ENCODE data around the gene AKAP3.

AKAP3 gene

DNA sequence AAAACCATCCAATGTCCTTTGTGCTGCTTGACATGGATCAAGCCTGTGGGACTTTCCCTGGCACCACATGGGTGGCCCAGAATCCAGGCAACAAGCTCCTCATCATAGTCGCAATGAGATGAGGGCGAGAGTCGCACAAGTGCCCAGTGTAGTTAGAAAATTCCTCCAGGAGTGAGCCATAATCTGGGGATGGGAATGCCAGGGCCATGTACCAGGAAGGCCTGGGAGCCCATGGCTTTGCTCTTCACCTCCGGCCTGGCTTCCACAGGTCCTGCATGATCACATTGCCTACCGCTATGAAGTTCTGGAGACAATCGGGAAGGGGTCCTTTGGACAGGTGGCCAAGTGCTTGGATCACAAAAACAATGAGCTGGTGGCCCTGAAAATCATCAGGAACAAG is 53.0 kb downstream of the AKAP3 start:
- DNase-seq (ENCODE audit: low read depth), result no peak

DNA sequence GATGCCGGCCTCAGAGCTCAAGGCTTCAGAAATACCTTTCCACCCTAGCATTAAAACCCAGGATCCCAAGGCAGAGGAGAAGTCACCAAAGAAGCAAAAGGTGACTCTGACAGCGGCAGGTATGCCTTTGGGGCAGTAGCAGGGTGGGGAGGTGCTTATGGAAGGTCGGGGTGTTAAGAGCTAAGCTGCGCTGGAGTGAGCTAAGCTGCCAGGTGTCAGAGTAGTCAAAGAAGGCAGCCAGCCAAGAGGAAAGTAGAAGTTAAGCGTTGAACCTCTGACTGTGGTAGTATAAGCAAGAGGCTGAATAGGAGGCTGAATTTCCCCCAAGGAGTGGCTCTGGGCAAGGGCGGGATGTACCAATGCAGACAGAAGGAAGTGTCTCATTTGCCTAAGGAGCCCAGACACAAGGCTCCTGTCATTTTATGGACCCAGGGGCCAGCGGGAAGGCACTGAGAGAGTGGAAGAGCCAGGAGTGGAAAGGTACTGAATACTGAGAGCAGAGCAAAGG is 57.6 kb downstream of the AKAP3 start:
- DNase-seq (ENCODE audit: low read depth), result no peak

DNA sequence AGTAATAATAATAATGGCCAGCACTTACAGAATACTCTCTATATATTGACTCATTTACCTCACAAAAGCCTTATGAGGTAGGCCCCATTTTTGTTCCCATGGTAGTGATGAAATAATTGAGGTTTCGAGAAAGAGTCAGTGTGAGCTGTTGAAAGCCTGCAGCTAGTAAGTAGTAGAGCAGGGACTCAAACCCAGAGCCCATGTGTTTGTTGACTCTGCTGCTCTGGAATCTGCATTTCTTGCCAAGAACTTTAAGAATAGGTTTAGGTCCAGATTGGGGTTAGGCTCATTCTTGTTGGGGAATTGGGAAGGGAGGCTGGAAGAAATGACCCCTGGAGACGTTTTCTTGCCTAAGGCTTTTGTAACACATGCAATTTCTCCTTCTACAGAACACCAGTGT is 58.9 kb downstream of the AKAP3 start:
- DNase-seq (ENCODE audit: low read depth), result no peak

- no peak for DNase-seq (ENCODE audit: low read depth)
Measured at GRCh38 chr12:4588916-4589315, 59.9 kb downstream of the AKAP3 start.

DNA sequence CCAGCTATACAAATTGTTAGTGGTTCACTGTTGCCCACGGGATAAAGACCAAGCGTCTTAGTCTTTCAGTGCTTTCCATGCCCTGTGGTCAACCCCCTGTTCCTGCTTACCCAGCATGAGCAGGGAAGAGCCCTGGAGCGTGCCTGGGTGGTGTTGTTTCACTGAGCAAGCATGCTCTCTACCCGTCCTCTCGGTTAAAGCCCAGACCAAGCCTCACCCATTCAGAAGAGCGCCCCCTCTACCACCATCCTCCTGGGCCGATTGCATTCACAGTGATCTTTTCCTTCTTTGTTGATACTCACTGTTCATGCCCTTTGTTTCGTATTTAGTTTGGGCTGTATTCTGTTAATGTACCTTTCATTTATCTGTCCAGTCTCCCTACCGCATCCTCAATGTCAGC is 61.7 kb downstream of the AKAP3 start:
- no peak for DNase-seq (ENCODE audit: low read depth)

GRCh38 chr12:4586500-4586899 is 62.4 kb downstream of the AKAP3 start:
- no peak for DNase-seq (ENCODE audit: low read depth)

DNA sequence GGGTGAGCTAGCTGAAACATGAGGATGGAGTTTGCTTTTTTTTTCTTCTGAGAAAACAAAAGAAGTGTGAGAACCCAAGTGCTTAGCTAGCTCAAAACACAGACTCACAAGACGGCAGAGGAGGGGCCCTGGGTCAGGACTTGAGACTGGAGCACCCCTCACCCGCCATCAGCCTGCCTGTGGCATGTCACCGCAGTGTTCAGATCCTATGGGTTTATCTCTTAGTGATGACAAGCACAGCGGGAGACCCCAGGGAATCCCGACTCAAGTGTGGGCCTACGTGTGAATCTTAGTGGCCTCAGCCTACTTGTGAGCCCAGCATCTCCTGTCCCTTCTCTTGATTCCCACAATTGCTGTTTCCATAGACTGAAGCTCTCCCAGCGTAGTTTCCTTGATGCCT is 64.0 kb downstream of the AKAP3 start:
- no peak for DNase-seq (ENCODE audit: low read depth)

DNA sequence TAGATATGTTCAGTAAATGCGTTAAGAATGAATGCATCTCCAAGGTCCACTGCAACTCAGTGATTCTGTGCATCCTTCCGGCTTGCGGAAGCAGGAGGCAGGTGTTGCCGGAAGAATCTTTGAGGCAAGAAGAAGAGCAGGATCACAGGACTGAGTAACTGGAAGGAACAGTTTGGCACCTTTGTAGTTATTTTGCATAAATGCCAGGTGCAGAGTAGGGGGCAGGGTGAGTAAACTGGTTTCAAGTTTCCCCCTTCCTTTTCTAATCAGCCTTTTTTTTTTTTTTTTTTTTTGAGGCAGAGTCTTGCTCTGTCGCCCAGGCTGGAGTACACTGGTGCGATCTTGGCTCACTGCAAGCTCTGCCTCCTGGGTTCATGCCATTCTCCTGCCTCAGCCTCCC is 64.6 kb downstream of the AKAP3 start:
- DNase-seq (ENCODE audit: low read depth), result no peak

DNA sequence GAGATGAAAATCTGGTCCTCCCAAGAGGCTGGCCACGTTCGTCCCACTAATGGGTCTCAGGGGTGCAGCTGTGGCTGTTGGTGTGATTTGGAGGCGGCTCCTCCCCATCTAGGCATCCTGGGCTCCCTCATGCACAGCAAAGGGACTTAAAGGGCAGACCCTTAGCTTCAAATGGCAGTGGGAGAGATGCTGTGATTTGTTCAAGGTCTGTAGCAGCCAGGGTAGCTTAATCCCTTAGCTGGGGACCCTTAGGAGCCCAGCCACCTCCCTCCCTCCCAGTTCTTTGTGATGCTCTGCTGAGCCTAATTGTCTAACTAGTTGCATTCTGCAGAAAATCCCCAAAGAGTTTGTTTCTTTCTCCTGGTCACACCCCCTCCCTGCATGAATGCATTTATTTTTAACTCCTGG is 68.6 kb downstream of the AKAP3 start:
- no peak for DNase-seq (ENCODE audit: low read depth)

DNA sequence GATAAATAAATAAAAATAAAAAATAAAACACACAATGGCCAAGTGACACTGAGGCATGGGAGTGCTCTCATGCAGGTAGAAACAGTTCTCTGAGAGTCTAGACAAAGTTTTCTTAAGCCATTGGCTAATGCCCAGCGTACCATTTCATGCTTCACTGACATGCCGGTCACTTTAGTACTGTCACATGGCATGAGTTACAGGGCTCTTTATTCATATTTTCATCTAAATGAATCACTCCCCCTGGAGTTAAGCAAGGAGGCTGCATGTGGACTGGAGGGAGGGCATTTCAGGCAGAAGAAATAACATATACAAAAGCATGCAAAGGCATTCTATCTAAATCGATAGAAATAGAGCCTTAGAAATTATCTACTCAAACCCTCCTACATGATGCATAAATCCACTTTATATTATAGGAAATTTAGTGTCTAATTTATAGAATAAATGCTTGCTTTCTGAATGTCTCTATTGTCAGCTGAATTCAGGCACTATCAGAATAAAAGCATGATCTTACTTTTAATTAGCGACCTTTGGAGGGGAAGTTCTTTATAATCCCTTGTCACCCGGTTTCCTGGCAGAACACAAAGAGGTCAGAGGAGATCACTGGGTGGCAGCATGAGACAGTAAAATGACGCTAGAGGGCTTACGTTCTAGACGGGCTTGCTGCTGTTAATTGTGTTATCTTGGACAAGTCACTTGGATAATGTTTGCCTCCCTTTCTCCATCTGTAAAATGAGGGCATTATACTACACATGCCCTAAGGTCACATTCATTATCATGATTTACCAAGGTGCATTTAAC is 69.3 kb downstream of the AKAP3 start:
- DNase-seq (ENCODE audit: low read depth), result no peak

DNA sequence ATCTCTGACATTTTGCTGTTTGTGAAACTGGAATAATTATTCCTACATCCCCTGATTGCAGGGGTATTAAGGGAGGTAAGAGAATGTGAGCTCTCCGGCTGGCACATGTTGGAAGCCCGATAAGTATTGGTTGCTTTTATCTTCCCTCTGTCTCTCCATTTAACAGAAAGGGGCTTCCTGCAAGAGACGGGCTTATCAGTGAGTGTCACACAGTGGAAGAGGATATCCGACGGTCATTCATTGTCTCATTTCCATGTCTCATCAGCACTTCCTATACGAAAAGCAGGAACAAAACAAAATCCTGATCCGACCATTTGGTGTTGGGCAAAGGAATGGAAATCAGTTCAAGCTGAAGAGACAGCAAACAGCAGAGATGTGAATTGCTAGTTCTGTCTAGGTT is 76.2 kb downstream of the AKAP3 start:
- no peak for DNase-seq (ENCODE audit: low read depth)

DNA sequence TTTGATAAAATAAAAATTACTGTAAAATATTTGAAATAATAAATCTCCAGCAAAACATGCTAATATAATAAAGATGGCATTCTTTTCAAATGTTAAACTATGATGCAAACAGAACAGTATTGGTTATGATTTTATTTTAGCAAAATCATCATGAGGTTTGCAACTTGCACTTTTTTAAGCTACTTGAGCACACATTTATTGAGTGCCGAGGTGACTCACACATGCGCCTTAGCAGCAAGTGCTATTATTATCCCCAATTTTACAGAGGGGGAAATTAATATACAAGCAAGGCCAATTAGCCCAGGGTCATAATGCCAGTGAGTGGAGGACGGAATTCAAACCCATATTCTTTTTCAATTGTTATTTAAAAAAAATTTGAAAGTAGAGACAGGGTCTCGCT is 79.6 kb downstream of the AKAP3 start:
- DNase-seq (ENCODE audit: low read depth), result no peak

DNA sequence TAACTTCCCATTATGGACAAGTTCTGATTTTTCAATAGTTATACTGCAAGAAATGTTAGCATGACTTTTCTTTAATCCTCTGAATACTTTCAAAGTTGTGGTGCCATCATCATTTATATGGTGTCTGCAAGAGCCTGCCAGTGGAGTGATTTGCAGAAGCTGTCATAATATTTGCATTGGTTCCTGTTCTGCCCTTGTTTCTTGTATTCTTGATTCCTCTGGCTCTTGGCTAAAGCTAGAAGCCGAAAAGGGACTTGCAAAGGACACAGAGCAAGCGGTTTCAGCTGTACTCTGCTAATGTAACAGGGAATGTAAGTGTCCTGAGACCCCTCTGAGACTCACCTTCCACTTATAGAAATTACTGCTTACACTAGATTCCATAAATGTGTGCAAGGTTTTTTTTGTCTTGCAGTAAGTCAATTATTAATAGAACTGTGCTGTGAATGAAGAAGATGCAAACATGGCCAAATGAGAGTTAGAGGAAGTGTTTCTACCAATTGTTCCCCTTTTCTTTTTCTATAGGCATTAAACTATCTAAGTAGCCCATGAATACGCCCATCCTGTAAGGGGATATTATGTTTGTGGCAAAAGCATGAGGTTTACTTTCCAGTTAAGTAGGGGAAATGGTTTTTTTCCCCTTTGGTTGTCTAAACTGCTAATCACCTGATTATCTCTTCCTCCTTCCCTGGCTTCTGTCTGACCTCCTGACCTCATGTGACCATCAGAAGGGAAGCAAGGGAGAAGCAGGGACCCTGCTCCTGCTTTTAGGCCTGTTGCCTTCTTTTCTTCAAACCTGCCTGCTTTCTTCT is 81.6 kb downstream of the AKAP3 start:
- DNase-seq (ENCODE audit: low read depth), result no peak

DNA sequence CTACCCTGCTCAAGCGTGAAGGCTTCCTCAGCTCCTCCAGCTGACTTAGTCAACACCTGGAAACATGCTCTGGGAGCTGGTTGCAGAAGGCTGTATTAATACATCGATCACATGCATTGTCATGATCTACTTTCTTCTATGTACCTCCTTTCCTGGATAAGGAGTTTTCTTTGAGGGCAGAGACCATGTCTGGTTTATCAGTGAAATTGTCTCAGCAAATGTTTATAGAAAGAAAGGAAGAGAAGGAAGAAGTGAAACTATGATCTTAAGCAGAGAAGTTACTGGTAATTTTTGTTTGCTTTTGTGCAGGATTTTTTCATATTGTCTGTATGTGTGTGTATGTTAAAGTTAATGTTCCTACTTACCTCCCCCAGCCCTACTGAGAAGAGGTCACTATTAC is 82.4 kb downstream of the AKAP3 start:
- no peak for DNase-seq (ENCODE audit: low read depth)

Data from stimulated activated CD4-positive, alpha-beta T cell treated with anti-CD3 and anti-CD28 coated beads, Interleukin-2, amount 100 ng/mL, for 4 hours (primary cell).